UCSD-AML1 (cell line): Measurements from ENCODE around the gene ZNF677.
"Not testable (repeated sequence)": the region's sequence is repeated elsewhere in the genome, so short reads cannot be mapped to it uniquely, and the experiment has no call there.

ENCODE experiments used
- DNase-seq: peaks from one replicate; lab custom pipeline; 2025; ENCODE audit not compliant: unreplicated experiment; lab: John Stamatoyannopoulos, UW

ZNF677 gene

GRCh38 chr19:53193535-53194222 lies 61.0 kb downstream of the ZNF677 start:
- DNase-seq = no peak

DNA sequence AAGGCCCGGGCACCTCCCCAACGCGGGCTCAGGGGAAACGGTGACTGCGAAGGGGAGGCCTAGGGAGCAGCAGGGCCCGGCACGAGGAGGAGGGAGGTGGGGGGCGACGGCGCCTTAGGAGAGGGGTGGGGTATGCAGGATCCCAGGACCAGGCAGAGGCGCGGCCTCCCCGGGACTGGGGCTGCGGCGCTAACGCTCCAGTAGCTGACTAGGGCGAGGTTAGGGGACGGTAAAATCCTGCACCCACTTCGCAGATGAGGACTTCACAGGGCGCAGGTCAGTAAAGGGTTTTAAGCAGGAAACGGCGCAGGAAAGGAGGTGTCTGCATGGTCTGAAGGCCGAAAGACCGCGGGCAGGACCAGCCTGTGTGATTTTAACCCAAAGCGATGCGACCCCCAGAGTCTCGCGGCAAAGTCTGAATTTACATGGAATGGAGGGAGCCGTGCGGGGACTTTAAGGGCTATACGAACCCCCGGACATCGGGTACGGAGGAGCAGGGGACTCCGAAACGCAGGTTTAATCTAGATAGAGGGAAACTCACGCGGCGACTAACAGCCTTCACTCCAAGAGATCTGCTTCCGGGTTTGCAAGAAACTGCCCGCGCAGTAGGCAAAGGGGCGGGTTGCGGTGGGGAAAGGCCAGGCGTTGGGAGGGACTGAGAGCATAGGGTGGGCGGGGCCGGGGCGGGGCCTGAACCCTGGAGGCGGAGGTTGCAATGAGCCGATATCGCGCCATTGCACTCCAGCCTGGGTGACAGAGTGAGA lies 61.7 kb downstream of the ZNF677 start, which contains the start of gene ZNF665:
ZNF665 (minus strand) TSS at position 588 of the 764 bp plus-strand sequence. CDS start 10,460 bp downstream, outside the sequence.
- DNase-seq = peak; percentile 87

DNA sequence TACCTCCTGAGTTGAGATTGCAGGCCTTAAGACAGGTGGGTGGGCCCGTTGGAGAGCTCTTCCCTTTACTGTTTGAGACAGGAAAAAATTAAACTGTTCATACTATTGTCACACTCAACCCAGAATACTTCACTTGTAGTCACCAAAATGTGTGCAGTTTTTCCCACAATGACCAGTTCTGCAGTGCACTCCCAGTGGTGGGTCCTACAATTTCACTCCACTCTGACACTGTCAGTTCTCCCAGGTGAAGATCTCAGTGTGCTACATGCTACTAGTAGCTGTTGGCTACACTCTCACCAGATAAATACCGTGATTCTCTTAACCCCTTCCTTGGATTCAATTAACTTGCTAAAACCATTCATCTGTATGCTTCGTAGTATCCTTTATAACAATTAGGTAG lies 64.4 kb downstream of the ZNF677 start:
- no peak for DNase-seq

- not testable (repeated sequence) for DNase-seq
Observed at GRCh38 chr19:53189691-53190198, 64.9 kb downstream of the ZNF677 start.
